Stimulated activated CD4-positive, alpha-beta T cell treated with anti-CD3 and anti-CD28 coated beads, Interleukin-1b, Interleukin-23, amount 100 ng/mL, for 48 hours (primary cell): ENCODE results near the gene SKA1.
"Not testable (repeated sequence)": the region's sequence is repeated elsewhere in the genome, so short reads cannot be mapped to it uniquely, and the experiment has no call there.

ENCODE experiments used
- DNase-seq: peaks from one replicate; pipeline ENCODE4 v3.0.0-alpha.2; 2020

Gene SKA1

DNA sequence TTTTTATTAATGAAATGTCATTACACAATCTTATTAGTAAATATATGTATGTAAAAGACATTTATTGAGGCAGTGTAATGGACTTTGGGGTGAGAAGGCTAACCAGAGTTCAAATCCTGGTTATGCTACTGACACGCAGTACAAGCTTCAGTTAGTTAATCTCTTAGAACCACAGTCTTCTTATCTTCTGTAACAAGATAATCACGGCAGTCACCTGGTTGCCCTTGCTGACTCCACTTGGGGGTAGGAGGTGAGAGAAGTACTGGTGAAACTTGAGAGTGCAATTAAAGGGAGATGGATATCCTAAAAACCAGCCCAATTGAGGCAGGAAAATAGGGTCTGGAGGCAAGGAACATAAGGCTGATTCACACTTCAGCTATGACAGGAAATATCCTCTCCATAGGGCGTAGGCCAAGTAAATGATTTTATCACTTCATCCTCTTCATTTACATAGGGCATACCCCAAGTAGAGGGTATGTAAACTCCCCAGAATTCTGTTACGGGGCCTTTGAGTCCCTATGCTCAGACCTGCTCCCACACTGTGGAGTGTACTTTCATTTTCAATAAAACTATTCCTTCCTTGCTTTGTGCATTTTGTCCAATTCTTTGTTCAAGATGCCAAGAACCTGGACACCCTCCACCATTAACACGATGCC is 21.3 kb downstream of the SKA1 start:
- DNase-seq = no peak

DNA sequence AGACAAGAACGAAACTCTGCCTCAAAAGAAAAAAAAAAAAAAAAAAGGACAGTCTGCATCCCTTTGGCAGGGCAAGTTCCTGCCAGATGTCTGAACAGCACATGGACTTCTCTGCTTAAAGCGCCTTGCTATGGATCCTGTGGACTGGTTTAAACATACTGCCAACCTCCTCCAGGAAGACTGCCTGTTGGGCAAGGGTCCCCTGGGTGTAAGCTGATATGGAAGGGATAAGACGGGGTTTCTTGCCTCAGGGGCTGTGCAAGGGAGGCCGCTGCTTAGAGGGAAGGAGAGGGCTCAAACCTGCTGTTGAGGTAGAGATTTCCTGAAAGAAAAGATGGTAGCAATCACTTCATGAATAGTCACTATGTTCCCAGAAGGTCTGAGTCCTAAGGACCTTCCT is 22.2 kb downstream of the SKA1 start:
- DNase-seq = no peak

DNA sequence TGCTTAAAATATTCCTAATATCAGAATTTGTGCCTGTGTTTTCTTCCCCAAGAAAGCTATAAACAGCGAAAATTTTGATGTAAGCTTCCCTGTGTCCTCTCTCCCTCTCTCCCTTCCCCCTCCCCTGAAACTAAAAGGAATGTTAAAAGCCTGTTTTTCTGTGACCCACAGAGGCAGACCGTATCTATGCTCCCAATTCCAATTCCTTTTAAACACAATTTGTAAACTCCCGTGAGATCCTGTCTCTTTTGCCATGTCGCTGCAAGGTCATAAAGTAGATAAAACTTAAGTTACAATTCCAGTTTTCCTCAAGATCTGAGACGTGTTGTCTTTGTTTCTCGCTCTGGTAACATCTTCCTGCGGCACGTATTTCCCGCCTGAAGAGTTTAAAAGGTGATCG is 23.3 kb downstream of the SKA1 start:
- no peak for DNase-seq

DNA sequence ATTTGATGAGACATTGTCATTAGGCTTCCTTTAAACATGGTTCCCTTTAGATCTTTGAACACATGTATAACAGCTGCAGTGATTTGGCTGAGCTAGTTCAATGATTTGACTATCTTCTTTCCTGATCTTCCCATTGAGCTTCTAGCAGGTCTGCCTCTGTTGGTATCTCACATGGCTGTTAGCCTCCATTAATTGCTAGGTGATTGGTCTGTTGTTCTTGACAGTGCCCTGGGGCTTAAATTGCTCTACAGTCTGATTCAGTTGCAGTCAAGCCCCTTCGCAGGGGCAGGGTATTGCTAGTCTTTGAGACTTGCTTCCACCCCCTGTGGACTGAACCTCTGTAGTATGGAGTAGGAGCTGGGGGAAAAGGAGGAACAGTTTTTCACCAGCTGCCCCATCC is 24.1 kb downstream of the SKA1 start:
- no peak for DNase-seq

DNA sequence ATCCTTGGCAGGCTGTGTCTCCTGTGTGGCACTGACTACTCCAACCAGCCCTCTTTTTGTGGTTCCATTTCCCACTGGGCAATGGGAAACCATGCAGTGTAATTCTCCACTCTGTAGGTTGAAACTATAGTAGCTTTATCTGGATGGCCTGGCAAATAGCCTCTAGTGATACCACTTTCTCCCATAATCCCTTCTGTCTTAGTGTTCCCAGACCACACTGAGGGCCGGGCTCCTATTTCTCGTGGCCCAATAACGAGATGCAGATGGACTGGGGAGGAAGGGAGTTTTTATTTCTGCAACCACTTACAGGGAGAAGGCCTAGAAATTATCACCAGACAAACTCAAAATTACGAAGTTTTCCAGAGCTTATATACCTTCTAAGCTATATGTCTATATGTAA is 24.7 kb downstream of the SKA1 start:
- no peak for DNase-seq

DNA sequence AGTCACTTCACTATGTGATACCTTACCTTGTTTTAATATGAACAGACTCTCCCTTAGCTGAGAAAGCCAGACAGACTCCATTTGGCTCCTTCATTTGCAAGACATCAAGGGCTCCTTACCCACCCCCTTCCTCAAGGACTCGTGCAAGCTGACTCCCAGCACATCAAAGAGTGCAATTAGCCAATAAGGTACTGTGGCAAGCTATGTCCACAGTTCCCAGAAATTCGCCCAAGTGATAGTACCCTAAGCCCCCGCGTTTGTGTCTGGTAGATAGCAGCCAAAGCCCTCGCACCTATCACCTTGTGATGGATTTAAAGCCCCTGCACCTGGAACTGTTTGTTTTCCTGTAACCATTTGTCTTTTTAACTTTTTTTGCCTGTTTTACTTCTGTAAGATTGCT is 25.6 kb downstream of the SKA1 start:
- DNase-seq = not testable (repeated sequence)

DNA sequence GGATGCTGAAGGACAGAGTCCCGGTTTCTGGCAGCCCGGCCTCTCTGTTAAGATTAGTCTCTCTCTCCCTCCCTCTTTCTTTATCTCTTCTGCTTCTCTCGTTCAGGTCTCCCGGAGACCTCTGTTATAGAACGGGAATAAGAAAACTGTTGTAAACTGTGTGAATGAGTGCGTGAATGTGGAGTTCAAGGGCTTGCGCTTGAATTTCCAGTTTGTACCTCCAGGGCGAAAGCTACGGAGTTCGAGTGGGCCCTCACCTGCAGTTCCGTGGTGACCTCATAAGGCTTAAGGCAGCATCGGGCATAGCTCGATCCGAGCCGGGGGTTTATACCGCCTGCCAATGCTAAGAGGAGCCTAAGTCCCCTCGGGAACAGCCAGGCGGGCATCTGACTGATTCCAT is 26.4 kb downstream of the SKA1 start:
- no peak for DNase-seq

DNA sequence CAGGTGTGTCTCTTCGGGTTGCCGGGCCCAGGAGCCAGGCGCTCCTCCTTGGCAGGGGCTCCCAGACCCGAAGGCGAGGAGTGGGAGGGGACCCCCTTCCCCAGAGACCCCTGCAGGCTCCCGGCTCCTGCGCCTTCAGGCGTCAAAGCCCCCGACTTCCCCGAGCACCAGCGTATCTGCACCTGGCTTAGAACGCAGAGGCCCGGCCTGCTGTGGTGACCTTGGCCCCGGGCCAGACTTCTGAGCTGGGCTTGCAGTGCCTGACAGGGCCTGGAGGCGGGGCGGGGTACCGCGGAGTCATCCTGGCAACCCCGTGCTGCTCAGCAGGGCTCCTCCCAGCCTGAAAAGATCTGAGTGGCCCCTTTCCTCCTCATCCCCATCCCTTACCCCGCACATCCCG is 27.0 kb downstream of the SKA1 start:
- peak; percentile 31 for DNase-seq

DNA sequence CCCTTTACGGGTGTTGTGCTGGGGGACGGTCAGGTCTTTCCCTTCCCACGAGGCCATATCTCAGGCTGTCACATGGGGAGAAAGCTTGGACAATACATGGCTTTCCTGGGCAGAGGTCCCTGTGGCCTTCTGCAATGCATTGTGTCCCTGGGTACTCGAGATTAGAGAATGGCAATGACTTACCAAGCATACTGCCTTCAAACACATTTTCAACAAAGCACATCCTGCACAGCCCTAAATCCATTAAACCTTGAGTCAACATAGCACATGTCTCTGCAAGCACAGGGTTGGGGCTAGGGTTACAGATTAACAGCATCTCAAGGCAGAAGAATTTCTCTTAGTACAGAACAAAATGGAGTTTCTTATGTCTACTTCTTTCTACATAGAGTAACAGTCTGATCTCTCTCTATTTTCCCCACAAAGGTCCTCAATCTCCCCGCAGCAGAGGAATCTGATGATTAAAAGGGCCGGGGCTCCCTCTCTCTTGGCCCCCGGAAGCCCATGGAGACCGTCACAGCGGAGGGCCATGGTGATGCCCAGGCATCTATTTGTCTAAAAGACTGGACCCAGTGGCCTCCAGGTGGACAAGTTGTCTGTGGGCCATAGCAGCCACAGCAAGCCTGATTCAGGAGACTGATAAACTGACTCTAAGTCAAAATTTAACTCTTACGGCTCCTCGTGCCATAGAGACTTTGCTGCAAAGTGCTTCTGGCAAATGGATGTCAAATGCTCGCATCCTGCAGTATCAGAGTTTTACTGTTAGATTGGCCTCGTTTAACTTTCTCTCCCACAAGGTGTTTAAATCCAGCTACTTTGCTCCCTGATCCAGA is 30.1 kb downstream of the SKA1 start:
- DNase-seq = not testable (repeated sequence)

DNA sequence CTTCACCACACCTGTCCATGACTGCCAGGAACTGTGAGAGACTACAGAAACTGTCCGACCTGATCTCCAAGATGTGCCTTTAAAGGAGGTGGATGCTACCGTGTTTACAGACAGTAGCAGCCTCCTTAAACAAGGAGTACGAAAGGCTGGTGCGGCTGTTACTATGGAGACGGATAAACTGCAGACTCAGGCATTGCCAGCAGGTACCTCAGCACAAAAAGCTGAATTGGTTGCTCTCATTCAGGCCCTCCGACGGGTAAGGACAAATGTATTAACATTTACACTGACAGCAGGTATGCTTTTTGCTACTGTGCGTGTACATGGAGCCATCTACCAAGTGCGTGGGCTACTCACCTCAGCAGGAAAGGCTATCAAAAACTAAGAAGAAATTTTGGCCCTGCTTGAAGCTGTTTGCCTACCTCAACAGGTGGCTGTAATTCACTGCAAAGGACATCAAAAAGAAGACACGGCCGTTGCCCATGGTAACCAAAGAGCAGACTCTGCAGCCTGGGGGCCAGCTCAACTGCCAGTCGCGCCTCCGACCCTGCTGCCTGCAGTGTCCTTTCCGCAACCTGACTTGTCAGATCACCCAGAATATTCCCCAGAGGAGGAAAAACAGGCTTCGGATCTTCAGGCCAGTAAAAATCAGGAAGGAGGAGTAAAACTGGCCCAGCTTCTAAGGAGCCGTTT is 30.9 kb downstream of the SKA1 start:
- no peak for DNase-seq

DNA sequence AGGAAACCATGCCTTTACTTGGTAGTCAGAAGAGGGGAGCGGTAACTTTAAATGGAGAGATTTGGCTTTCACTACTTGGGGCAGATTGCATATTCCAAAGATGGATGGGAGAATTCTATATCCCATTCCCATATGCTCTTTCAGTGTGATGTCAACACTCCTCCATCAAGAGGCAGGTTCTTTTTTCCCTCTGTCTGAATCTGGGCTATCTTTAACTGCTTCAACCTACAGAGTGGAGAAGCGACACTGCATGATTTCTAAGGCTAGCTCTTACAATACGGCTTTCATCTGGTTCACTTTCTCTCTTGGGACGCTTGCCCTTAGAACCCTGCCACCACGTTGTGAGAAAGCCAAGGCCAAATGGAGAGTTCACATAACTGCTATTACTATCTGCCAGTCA is 34.4 kb downstream of the SKA1 start:
- no peak for DNase-seq

DNA sequence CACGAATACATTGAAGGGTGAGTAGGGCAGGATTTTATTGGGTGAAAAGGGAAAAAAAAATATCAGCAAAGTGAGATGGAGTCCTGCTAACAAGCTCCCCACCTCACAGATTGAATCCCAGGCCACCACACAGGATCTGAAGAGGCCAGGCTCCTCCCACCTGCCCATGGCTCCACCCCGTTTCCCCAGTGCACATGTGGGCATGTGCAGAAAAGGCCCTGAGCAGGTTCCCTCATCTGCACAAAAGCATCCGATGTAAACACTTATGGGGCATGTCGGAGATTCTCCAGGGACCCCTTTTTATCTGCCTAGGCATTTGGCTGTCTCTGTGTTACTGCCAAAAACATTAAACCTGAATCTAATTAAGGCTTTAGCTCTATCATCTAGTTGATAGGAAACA is 35.2 kb downstream of the SKA1 start:
- no peak for DNase-seq

DNA sequence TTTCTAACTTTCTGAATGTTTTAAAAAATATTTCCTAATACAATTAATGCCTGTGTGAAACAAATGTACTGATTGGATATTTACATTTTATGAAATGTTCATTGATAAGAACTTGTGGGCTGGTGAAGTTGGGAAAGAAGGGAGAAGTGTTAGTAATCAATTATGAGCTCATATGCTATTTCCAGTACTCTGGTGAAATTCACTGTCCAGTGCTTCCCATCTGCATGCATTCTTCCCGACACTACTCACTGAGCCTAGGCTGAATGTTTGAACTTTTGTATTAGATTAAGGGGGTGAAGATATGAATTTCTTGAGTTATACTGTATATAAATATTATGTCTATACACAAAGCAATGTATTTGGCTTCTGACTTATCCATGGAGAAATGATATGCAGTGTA is 36.0 kb downstream of the SKA1 start:
- DNase-seq = no peak

DNA sequence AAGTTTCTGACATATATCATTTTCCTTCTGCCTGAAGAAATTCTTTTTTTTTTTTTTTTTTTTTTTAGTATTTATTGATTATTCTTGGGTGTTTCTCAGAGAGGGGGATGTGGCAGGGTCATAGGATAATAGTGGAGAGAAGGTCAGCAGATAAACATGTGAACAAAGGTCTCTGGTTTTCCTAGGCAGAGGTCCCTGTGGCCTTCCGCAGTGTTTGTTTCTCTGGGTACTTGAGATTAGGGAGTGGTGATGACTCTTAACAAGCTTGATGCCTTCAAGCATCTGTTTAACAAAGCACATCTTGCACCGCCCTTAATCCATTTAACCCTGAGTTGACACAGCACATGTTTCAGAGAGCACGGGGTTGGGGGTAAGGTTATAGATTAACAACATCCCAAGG is 42.0 kb downstream of the SKA1 start:
- not testable (repeated sequence) for DNase-seq

DNA sequence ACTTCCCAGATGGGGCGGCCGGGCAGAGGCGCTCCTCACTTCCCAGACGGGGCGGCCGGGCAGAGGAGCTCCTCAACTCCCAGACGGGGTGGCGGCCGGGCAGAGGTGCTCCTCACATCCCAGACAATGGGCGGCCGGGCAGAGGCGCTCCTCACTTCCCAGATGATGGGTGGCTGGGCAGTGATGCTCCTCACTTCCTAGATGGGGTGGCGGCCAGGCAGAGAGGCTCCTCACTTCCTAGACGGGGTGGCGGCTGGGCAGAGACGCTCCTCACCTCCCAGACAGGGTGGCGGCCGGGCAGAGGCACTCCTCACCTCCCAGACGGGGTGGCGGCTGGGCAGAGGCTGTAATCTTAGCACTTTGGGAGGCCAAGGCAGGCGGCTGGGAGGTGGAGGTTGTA is 42.9 kb downstream of the SKA1 start:
- DNase-seq = not testable (repeated sequence)

DNA sequence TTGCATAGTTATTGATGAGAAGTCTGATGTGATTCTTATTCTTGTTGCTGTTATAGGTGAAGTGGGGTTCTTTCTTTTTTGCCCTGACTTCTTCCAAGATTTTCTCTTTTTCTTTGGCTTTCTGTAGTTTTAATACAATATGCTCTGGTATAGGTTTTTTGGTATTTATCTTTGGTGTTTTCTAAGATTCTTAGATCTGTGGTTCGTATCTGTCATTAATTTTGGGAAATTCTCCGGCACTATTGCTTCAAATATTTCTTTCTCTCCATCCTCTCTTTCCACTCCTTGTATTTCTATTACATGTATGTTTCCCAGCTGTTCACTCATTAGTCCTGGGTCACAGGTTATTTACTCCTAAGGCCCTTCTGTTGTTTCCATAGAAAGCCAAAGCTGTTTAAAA is 43.8 kb downstream of the SKA1 start:
- DNase-seq = no peak

DNA sequence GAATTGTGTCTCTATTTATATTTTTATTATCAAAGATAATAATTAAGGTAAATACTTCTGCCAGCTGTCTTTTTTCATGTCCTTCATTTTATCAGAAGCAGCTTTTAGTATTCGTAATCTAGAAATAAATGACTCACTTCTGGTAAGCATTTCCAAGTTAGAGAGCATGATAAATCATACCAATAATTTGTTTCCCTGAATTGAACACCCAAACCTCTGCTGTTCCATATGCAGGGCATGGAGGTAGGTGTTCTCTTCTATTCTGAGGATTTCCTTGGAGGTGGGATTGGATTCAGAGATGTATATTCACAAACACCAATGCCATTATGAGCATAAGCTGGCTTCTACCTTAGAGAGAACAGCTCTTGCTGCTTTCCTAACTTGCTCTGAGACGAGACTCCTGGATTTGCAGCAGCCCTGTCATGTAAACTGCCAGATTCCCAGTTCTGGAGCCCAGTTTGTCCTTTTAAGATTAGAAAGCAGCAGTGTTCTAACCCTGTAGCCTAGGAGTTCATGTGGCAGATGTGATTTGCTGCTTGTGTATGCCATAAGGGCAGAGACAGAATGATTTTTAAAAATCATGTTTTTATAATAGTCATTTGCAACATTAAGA is 47.5 kb downstream of the SKA1 start:
- no peak for DNase-seq

DNA sequence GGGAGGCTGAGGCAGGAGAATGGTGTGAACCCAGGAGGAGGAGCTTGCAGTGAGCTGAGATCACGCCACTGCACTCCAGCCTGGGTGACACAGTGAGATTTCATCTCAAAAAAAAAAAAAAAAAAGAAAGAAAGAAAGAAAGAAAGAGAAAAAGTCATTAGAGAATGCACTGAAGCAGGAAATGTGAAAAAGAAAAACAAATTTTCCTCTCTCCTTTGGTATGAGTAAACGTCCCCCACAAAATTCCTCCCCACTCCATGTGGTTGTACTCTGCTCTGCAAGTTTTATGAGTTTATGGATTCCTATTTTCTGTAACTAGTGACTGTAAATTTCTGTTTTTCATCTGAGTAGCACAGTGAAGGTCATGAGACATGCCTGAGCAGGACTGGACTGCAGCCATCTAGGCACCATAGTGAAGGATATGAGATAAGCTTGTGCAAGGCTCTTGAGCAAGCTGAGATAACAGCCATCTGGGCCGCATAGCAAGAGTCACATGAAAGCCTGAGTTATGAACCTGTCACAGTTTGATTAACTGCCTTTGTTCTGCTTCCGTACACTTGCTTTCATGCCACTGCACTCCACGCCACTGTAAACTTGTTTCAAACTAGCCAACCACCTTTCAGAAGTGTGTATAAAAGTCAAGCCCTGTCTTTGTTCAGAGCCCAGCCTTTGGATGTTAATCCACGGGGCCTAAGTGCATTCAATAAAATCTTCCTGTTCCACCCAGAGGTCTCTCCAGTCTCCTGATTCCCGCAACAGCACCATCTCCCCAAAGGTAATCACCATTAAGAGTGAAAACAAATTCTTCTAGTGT is 50.2 kb downstream of the SKA1 start:
- no peak for DNase-seq

DNA sequence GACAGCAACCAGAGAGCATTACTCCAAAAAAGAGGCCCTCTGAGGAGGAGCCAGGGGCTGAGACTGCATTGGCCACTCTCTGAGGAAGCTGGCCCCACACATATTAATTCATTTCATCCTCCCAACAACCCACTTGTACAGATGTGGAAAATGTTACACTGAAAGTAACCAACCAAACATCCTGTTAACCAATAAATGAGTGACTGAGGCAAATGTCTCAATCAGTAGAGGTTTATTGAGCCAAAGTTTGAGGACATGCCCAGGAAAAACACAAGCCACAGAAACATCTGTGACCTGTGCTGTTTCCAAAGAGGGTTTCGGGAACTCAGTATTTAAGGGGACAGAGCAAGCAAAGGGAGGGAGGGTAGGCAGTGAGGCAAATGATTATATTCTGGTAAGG is 53.0 kb downstream of the SKA1 start:
- DNase-seq = no peak

DNA sequence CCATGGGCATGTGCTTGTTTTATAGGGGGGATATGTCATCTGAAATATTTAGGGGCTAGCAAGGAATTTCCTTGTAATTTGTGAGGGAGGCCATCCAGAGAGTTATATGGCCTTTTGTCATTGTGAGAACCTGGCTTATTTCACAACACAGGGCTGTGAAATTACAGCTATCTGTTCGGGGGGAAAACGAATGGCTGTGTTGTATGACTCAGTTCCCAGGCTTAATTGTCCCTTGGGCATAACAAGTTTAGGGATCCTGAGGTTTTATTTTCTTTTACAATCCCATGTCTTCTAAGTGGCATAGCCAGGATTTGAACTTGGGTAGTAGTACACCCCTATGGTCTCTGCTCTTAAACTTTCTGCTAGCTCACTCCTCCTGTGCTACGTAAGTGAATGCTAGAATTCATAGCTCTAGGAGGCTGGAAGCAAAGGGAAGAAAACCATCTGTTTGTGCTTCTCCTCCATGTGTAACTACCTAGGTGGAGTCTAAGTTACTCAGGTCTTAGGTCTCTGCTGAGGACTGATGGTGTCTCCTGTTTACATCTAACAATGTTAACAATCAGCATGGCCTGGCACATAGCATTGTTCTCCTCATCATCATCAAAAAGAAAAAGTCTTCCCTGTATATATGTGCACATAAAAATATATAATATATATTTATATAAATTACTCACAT is 53.8 kb downstream of the SKA1 start:
- DNase-seq = no peak

DNA sequence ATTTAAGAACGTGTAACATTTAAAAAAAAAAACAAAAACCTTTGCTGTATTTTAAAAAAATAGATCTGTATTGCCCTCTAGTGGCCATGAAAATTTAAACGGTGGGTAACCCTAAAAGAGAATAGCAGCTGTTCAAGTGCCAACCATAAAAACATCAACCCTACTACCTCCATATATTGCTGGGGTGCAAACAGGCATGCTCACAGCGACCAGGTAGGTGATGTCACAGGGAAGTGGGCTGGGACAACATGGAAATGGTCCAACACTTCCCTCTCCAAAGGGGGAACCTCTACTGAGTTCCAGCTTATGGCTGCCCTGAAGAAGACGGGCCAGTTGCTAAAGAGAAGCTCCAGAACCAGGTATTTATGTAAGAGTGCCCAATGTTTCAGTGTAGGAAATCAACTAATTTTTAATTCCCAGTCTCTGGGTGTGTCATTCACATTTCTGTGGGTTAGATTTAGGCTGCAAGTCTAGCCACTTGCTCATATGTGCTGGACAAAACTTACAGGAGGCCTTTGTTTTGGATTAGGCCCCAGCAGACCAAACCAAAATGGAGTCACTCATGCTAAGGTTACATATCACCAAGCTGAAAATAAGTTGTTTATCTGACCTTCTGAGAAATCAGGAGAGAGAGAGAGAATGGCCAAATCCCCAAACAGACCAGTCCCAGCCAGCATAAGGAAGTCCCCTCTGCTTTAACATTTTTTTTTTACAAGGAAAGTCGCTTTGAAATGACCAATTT is 54.5 kb downstream of the SKA1 start:
- no peak for DNase-seq
